ENCODE data around the gene ANKS1A.

Gene ANKS1A

DNA sequence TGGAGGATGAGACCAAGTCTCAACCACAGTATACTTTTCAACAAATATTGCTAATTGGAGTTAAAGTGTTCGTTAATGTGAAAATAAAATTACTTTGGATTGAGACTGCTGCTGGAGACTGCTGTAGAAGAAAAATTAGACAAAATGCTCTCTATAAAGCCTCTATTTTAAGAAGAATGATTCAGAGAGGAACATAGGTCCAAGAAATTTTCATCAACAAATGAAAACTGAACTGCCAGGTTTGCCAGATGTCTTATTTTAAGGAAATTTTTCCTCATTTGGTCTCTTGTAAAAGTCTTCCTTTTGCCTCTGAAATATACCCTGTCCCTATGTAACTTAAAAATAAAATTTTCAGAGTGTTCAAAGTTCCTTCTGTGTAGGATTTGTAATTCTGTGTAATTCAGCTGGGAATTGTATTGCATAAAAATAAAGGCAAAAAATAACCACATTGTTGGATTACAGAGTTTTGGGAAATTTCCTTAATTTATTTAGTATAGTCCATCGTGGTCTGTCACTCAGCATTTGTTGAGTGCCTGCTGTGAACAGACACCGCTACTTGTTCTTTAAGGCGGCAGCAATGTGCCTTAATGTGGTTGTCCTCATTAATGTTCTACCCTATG is 27.4 kb downstream of the ANKS1A start:
- TF ChIP-seq, protein P1, sequence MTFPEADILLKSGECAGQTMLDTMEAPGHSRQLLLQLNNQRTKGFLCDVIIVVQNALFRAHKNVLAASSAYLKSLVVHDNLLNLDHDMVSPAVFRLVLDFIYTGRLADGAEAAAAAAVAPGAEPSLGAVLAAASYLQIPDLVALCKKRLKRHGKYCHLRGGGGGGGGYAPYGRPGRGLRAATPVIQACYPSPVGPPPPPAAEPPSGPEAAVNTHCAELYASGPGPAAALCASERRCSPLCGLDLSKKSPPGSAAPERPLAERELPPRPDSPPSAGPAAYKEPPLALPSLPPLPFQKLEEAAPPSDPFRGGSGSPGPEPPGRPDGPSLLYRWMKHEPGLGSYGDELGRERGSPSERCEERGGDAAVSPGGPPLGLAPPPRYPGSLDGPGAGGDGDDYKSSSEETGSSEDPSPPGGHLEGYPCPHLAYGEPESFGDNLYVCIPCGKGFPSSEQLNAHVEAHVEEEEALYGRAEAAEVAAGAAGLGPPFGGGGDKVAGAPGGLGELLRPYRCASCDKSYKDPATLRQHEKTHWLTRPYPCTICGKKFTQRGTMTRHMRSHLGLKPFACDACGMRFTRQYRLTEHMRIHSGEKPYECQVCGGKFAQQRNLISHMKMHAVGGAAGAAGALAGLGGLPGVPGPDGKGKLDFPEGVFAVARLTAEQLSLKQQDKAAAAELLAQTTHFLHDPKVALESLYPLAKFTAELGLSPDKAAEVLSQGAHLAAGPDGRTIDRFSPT (tag by site-specific recombination; IDR thresholded peaks at IDR 0.05), result no peak
- TF ChIP-seq ZNF146 (tag by site-specific recombination; IDR thresholded peaks at IDR 0.05) (no peak), ZNF426 (tag by site-specific recombination; IDR thresholded peaks at IDR 0.05) (no peak), ZBTB21 (tag by site-specific recombination; IDR thresholded peaks at IDR 0.05) (no peak), ZNF184 (tag by site-specific recombination; IDR thresholded peaks at IDR 0.05) (no peak), ZSCAN16 (tag by site-specific recombination; IDR thresholded peaks at IDR 0.05) (no peak), ZNF335 (tag by site-specific recombination; conservative IDR thresholded peaks at IDR 0.05) (no peak), ZNF37A (tag by site-specific recombination; IDR thresholded peaks at IDR 0.05) (no peak), ZNF155 (tag by site-specific recombination; IDR thresholded peaks at IDR 0.05) (no peak), ZNF473 (tag by site-specific recombination; IDR thresholded peaks at IDR 0.05) (no peak), PRDM1 (tag by site-specific recombination; IDR thresholded peaks at IDR 0.05) (no peak), ZNF629 (tag by site-specific recombination; IDR thresholded peaks at IDR 0.05) (no peak), BCL11B (tag by site-specific recombination; IDR thresholded peaks at IDR 0.05; ENCODE audit: low read depth) (no peak), ZNF311 (tag by site-specific recombination; IDR thresholded peaks at IDR 0.05; ENCODE audit: borderline replicate concordance) (no peak), ZNF202 (tag by site-specific recombination; IDR thresholded peaks at IDR 0.05; ENCODE audit: borderline replicate concordance) (no peak), ZNF211 (tag by site-specific recombination; IDR thresholded peaks at IDR 0.05; ENCODE audit: low read depth) (no peak)
- TF ChIP-seq, protein P2, sequence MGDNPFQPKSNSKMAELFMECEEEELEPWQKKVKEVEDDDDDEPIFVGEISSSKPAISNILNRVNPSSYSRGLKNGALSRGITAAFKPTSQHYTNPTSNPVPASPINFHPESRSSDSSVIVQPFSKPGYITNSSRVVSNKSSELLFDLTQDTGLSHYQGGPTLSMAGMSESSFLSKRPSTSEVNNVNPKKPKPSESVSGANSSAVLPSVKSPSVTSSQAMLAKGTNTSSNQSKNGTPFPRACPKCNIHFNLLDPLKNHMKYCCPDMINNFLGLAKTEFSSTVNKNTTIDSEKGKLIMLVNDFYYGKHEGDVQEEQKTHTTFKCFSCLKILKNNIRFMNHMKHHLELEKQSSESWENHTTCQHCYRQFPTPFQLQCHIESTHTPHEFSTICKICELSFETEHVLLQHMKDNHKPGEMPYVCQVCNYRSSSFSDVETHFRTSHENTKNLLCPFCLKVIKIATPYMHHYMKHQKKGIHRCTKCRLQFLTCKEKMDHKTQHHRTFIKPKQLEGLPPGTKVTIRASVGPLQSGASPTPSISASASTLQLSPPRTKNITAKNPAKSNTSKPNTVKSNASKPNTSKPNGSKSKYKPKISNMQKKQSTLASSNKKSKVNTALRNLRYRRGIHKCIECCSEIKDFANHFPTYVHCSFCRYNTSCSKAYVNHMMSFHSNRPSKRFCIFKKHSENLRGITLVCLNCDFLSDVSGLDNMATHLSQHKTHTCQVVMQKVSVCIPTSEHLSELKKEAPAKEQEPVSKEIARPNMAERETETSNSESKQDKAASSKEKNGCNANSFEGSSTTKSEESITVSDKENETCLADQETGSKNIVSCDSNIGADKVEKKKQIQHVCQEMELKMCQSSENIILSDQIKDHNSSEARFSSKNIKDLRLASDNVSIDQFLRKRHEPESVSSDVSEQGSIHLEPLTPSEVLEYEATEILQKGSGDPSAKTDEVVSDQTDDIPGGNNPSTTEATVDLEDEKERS (tag by site-specific recombination; IDR thresholded peaks at IDR 0.05), result no peak
- TF ChIP-seq, protein P3, sequence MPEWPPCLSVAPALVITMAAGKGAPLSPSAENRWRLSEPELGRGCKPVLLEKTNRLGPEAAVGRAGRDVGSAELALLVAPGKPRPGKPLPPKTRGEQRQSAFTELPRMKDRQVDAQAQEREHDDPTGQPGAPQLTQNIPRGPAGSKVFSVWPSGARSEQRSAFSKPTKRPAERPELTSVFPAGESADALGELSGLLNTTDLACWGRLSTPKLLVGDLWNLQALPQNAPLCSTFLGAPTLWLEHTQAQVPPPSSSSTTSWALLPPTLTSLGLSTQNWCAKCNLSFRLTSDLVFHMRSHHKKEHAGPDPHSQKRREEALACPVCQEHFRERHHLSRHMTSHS (tag by site-specific recombination; IDR thresholded peaks at IDR 0.05), result no peak
- TF ChIP-seq, protein P4, sequence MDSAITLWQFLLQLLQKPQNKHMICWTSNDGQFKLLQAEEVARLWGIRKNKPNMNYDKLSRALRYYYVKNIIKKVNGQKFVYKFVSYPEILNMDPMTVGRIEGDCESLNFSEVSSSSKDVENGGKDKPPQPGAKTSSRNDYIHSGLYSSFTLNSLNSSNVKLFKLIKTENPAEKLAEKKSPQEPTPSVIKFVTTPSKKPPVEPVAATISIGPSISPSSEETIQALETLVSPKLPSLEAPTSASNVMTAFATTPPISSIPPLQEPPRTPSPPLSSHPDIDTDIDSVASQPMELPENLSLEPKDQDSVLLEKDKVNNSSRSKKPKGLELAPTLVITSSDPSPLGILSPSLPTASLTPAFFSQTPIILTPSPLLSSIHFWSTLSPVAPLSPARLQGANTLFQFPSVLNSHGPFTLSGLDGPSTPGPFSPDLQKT (IDR thresholded peaks at IDR 0.05; ENCODE audit: borderline replicate concordance, low read depth, low read length), result no peak
- TF ChIP-seq, protein P5, sequence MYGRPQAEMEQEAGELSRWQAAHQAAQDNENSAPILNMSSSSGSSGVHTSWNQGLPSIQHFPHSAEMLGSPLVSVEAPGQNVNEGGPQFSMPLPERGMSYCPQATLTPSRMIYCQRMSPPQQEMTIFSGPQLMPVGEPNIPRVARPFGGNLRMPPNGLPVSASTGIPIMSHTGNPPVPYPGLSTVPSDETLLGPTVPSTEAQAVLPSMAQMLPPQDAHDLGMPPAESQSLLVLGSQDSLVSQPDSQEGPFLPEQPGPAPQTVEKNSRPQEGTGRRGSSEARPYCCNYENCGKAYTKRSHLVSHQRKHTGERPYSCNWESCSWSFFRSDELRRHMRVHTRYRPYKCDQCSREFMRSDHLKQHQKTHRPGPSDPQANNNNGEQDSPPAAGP (tag by site-specific recombination; IDR thresholded peaks at IDR 0.05), result no peak
- Histone ChIP-seq H3K36me3 (ENCODE audit: control insufficient read depth in 2 of 2, insufficient read depth in 1 of 2, low read length in 2 of 2) (no peaks in the 10 kb centered on the region), H3K9me3 (ENCODE audit: control insufficient read depth, insufficient read depth, low read depth, low read length) (no peaks in the 10 kb centered on the region), H3K4me1 (ENCODE audit: control insufficient read depth, insufficient read depth, low read length) (peaks cover 2% of the 10 kb centered on the region; the same call in 1 of the 2 replicates), H3K27ac (ENCODE audit: extremely low read depth, low read depth, low read length) (no peak overlapping the region), H3K4me3 (ENCODE audit: low read depth, low read length) (no peak overlapping the region)
- ChIA-PET POLR2A (no interaction called here), CTCF (interaction anchor here (0.6 to 0.9 kb wide), 2 partner anchors 11 to 42 kb away, joined by 3 to 6 read pairs; no protein-coding TSS in a partner anchor)

Measured in HEK293 (cell line).